DMS53 (cell line): Measurements from ENCODE around the gene MAPK4.
"Not testable (repeated sequence)": the region's sequence is repeated elsewhere in the genome, so short reads cannot be mapped to it uniquely, and the experiment has no call there.

ENCODE experiments used
- DNase-seq: peaks from one replicate; lab custom pipeline; 2025; lab: John Stamatoyannopoulos, UW

MAPK4 gene

DNA sequence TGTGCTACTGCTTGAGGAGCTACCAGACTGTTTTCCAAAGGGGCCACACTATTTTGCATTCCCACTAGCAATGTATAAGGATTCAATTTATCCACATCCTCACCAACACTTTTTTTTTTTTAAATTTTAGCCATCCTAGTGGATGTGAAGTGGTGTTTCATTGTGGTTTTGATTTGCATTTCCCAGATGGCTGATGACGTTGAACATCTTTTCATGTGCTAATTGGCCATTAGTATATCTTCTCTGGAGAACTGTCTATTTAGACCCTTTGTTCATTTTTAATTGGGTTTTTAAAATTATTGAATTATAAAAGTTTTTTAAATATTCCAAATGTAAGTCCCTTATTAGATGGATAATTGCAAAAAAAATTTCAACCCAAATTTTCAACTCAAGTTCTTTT, 121.1 kb downstream of the MAPK4 start:
- DNase-seq, result no peak

DNA sequence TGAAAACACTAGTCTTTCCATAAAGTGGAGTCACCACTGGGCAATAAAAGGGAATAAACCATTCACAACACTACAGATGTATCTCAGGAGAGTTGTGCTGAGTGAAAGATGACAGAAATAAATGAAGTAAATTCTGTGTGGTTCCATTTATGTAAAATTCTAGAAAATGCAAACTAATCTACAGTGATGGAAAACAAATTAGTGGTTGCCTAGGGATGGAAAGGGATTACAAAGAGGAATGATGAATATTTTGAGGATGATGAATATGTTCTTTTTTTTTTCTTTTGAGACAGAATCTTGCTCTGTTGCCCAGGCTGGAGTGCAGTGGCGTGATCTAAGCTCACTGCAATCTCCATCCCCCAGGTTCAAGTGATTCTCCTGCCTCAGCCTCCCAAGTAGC, 123.0 kb downstream of the MAPK4 start:
- DNase-seq, result no peak

DNA sequence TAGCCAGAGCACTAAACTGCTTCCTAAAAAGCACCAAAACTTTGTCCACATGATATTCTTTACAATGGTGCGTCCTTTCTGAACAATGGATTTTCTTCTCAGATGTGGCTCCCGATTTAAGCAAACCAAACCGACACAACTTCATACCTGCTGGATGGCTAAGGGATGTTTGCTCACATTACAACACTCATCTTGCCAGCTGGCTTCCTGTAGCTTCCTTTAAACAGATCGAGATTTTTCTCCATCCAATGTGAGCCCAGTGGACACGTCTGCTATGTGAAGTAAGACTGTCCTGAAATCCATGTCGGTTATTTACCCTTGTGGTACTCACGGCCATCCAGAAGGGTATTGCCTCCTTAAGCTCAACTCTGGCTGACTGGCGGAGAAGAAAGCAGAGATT, 126.5 kb downstream of the MAPK4 start:
- no peak for DNase-seq

DNA sequence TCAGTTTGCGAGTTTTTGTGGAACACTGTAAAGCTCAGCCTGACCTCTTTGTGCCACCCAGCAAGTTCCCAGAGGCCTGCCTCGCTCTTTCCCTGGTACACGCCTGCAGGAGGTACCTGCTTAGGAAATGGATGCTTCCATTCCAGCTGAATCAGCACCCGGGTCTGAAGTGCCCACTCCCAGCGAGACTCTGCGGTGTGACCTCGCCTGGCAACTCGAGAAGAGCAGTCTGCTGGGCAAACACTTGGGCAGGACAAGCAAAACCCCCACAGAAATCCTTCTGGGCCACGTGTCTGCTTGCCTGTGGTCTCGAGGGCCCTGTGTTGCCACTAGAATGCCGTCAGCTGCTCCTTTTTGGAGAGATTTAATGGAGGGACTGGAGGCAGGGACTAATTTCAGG, 127.6 kb downstream of the MAPK4 start:
- DNase-seq, result peak; percentile 35

DNA sequence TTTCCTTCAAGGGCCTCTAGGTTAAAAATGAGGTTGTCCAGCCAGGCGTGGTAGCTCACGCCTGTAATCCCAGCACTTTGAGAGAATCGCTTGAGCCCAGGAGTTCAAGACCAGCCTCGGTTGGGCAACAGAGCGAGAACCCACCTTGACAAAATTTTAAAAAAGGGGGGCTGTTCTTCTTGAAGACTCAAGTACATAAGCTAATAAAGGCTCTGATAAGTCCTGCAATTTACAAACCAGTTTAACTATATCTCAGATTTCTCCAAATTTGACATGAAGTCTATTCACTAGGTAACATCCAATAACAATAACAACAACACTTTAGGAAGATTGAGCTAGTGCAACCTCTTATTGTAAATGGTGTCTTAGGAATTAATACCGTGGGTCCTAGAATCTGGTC, 129.7 kb downstream of the MAPK4 start:
- no peak for DNase-seq

DNA sequence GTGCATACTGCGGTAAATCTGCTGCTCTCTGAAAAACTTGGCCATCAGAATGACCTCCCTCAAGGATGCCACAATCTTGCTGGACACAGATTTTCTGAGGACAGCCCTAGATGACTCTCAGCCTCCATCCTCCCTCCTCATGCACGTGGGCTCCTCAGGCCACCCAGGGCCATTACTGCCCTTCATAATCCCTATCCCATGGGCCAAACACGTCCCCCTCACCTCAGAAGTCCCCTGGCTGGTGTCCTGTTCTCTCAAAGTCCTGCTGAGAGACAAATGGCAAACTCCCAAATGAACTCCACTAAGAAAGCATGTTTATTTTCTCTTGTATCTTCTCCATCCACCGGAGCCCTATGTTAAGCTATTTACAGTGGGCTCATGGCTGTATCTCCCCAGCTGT, 134.3 kb downstream of the MAPK4 start:
- no peak for DNase-seq

DNA sequence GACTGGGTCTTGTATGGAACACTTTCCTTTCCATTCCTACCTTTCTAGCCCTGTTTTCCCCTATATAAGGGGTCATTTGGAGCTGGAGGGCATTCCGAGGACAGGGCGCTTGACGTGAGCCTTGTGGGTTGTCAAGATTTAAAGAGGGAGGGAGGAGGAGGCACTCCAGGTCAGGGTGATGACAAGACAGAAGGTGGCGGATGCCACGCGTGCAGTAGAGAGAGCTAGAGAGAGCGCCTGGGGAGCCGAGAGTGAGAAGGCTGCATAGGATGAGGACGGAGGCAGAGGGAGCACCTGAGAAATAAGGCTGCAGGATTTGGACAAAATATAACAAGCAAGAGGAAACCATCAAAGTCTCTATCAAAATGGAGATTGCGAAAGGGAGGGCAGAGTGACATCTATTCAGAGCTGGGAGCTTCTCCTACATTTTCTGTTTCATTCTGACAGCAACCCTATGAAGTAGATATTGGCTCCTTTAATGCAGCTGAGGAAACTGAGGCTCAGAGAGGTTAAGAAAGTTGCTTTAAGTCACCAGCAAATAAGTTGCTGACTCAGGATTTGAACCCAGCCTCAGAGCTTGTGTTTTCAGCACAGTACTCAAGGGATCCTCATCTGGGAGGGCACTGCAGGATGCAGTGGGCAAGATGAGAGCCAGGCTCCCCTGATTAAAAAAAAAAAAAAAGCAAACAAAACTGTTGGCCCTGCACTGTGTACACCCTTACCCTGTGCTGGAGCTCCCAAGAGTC, 135.7 kb downstream of the MAPK4 start:
- DNase-seq, result no peak

DNA sequence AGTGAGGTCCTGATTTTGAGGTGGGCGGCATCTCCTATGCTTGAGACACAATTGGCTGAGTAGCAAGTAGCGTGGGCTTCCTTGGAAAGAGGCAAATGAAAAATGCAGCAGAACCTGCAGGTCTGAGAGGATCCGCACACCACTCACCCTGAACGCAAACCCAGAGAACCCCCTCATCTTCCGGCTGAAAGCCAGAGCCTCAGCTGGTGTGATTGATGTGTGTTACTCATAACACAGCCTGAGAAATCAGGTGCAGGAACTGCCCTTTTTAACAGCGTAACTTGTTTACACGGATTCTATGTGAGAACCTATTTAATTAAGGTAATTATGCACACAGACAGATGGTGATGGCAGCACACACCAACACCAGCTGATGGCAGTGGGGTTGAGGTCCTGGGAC, 136.5 kb downstream of the MAPK4 start:
- DNase-seq, result no peak

DNA sequence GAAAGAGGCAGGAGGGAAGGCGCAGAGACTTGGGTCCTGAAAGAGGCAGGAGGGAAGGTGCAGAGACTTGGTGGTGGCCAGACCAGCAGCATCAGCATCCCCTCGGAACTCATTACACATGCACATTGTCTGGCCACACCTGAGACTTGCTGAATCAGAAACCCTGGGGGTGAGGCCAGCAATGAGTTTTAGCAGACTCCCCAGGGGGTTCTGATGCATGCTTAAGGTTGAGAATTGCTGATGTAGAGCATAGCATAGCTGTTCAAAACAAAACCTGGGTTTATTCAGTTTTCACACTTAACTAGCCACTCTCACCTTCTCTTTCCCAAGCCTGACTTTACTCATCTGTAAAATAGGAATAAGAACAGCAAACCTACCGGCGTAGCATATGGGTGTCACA, 137.0 kb downstream of the MAPK4 start:
- no peak for DNase-seq

DNA sequence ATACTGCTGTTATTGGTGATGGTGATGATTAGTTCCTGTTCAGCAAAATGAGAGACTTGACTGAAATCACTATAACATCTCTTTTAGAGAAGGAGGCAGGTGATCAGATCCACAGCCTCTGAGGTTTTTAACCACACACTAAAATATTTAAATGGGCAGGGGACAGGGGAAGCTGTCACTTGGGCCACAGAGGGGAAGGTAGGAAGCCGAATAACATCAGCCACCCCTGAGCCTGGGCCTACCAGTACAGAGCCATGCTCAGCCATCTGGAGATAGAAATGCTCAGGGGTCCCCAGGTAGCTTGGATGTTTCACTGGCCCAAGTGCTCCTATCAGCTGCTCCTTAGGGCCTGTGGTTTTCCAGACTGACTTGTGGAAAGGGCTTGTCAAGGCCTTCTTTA, 137.6 kb downstream of the MAPK4 start:
- DNase-seq, result no peak

DNA sequence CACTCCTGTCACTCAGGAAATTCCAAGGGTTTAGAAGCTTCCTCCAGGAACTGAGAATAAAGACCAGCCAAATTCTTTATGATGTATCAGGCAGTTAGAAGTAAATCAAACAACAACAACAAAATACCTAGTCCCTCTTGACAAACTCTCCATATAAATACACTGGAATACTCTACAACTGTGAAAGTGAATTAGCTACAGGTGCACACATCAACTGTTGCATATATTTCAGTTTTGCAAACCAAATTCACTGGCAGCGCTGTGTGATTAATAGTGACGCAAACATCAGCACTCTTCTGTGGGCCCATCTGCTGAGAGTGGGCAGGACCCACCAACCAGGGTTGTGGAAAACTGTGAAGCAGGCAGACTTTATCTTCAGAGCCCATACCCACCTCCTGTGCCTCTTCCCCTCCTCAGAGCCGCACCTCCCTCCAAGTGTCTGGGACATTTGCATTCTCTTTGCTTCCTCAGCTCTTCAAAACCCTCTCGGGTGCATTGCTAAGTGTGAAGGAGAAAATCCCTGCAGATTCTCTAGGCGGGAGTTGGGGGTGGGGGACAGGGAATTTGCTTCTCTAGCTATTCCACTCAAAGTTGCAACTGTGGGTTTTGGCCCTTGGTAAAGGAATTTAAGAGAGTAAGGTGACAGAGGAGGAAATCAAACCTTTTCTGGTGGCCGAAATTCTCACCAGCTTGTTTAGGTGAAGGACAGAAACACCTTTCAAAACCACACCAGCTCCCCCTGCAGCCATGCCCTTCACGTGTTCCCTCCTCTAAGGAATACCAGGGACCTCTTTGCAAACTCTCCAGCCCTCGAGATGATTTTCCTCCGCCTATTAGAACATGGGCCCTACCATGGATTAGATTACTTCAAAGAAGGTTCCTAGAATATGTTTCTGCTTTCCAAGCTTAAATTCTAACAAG, 140.6 kb downstream of the MAPK4 start:
- no peak for DNase-seq

DNA sequence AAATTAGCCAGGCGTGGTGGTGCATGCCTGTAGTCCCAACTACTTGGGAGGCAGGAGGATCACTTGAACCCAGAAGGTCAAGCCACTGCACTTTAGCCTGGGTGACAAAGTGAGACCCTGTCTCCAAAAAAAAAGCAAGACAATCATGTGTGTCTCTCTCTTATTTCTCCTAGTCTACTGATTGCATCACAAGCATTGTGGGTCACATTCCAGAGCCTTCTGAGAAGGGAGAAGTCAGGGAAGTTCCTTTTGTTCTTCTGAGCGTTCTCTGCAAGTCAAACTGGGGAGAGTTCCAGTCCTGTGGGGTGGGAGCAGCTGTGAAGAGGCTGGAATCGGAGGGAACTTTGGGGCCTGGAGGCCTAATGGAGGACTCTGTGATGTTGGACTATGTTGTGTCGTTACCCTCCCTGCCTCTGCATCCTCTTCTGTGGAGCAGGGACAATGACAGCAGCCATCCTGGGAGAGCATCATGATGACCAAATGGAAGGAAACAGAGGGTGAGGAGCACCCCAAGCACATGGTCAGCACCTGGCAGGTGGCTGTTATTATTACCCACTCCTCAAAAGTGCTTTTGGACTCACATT, 144.6 kb downstream of the MAPK4 start:
- no peak for DNase-seq

DNA sequence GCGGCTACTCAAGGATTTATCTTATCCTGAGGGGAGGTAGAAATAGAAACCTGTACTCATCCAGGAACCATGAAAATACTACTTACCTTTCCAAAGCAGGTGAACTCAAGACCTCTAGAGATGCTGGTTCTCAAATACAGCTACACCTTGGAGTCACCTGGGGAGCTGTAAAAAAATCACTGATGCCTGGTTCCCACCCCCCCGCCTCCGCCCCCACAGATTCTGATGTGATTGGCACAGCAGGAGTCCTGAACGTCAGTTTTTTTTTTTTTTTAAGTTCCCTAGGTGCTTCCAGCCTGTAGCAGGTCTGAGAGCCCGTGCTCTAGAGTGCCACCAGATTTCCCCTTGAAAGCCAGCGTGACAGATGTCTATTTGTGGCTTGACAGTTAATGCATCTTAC, 146.3 kb downstream of the MAPK4 start:
- peak; percentile 53 for DNase-seq

DNA sequence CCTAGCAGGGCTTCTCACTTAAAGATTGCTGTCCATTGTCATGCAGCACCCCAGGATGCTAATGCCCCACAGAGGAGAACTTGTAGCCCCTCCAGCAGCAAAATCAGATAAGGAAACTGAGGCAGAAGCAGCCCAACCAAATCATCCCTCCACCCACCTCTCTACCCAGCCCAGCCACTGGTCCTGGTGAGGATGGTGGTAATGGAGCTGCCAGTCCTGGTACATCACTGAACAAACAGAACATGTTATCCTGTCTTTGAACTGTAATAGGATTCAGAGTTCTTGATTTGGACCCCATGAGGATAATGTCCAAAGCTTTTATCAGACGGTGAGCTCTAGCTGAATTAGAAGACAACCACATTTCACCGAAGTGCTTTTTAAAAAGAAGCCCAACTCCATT, 146.8 kb downstream of the MAPK4 start:
- no peak for DNase-seq

DNA sequence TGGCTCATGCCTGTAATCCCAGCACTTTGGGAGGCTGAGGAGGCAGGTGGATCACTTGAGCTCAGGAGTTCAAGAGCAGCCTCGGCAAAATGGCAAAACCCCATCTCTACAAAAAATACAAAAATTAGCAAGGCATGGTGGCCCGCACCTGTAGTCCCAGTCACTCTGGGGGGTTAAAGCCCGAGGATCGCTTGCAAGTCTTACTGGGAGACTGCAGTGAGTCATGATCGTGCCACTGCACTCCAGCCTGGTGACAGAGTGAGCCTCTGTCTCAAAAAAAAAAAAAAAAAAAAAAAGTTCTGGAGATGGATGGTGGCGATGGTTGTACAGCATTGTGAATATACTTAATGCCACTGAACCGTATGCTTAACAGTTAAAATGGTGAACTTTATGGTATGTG, 147.4 kb downstream of the MAPK4 start:
- not testable (repeated sequence) for DNase-seq

DNA sequence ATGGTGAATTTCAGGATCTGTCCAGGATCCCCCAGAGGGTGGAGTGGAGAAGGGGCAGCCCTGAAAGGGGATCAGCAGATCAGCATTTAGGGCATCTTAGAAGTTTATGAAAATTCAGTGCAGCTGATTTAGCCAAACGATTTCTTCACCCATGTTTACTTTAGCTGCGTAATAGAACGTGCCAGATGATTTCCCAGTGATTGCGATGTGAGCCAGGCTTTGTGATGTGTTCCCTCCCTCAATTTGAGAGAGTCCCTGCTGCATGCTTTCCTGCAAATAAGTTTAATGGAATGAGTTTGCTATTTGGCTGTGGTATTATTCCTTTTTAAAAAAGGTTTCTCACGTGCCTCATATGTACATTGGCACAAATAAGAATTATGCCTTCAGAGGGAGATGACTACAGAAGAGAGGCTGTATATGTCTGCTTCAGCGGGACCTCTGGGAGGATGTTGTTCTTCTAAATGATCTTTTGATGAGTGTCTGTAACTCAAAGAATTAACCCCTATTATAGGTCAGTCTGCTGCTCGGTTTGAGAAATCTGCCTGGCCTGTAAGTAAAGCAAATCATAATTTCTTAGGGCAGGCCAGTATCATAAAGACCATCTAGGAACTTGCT, 148.1 kb downstream of the MAPK4 start:
- no peak for DNase-seq

DNA sequence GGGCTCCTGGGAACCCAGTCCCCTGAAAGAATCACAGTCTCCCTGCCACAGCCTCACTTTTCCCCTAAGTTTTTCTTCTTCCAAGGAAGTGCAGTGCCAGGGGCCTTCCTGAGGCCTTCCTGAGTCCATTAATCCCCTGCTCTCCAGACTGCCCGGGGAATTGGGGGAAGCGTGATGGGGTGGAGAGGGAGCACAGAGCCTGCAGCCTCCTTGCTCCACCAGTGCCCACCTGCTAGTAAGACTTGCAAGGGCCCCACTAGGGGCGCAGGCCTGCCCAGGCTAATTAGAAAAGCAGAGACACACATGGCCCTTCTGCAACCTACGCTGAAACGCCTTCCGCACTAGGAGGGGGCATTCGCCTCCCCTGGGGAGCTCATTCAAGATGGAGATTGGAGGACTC, 149.3 kb downstream of the MAPK4 start:
- no peak for DNase-seq

DNA sequence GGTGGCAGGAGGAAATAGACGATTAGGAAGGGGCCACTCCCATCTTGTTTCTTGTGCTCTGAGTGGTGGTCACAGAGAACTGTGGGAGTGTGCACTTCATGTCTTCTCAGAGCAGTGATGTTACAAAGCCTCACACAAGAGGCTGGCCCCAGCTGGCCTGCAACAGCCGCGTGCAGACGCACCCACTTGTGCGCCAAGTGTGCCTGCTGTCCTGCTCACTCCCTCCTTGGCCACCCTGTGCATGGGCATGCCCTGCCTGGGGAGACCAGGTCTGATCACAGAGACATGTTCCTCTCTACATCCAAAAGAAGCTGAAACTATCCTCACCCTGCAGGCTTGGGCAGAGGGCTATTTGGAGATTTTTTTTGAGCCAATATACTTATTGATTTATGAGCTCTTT, 151.5 kb downstream of the MAPK4 start:
- DNase-seq, result no peak

DNA sequence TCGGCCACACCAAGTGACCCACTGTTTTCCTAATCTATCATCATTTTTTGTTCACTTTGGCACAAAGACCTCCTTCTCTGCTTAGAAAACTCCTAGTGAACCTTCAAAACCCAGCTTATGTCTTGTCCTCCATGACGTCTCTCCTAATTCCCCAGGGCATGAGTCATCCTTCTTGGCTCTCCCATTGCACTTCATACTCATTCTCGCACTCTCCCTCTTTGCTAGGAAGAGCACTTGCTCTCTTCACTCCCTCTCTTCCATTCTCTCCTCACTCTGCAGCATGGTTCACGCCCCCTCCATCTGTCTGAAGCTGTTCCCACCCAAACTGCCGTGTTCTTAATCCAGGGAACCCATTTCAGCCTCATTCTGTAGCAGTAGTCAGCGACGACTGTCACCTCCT, 156.0 kb downstream of the MAPK4 start:
- DNase-seq, result no peak

DNA sequence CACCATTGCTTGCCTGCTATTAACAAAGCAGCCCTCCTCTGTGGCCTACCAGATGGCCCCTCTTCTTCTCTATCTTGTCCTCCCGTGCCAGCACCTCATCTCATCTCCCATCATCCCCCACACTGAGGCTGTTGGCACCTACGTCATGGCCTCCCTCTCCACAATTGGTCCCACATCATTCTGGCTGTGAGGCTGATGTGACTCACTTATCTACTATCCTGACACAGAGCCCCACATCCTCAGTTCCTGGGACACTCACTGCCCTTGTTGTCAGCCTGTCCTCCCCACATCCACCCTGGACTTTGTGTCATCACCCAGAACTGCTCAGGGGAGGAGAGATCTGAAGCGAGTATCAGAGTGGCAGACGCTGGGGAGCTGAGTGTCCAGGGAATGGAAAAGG, 157.0 kb downstream of the MAPK4 start:
- DNase-seq, result no peak

DNA sequence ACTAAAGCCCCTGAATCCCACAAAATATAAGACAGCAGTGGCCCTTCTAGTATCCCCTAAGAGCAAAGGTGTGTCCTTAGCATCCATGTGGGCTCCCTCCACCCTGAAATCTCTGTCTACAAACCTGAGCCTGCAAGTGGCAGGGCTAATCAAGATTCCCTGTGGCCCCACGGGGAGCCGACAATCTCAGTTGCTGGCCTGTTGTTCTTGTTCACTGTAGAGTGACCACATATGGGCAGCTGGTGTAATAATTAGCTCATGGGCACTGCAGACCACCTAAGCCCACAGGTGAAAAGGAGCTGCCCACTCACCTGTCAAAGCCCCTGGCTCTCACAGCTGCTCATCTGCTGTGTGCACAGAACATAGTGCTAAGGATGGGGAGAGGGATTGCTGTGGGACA, 157.7 kb downstream of the MAPK4 start:
- DNase-seq, result no peak

DNA sequence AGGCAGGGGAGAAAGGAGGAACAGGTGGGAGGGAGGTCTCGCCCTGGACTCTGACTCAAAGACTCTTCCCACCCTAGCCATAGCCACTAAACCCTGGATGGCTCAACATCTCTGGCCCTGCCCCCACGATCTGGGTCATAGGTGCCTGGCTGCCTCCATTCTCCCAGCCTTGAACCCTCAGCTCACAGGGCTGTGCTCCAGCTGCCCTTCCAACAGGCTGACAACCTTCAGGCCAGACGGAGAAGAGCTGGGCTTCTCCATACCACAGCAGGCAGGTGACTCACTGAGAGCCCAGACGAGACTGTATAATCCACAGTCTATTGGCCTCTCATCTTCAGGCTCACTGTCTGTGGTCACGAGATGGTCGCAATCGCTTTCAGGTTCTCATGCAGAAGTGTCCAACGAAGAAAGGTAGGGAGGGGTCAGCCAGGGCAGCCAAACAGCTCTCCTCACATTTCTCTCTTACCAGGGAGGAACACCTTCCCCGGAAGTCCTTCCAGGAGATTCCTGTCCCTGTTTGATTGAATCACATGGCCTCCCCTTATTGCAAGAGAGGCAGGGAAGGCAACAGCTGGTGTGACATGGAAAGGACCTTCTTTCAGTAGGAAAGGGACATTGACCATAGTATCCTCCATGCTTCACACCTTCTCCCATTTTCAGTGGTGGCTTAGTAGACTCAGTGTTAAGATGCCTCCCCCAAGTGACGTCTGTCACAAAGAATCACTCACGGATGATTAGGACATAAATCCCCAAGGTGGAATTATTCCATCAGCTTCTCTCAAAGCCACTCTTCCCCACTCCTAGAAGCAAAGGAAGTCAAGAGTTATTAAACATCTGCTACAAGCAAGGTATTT, 159.8 kb downstream of the MAPK4 start:
- DNase-seq, result no peak
